Colonic mucosa (tissue), 4 donors: ENCODE measurements around the gene CXCL11. TPM values are rescaled to one million over a fixed set of nuclear protein-coding genes. Genes with fewer than 3 reads are reported as not detected.
A peak's percentile ranks its signal among the peaks of the same experiment; 100 is the strongest.

Experiments
- DNase-seq: peaks from one replicate; pipeline ENCODE4 v3.0.0-alpha.2; 2020
- H3K27ac ChIP-seq: fragments of 200-600 bp; one replicate; pipeline ENCODE4 v1.8.0; 2021
- H3K27me3 ChIP-seq: fragments of 200-600 bp; one replicate; pipeline ENCODE4 v1.8.0; 2021
- H3K36me3 ChIP-seq: fragments of 200-600 bp; one replicate; pipeline ENCODE4 v1.8.0; 2021
- H3K4me1 ChIP-seq: fragments of 200-600 bp; one replicate; pipeline ENCODE4 v1.8.0; 2021; ENCODE audit warnings: mild to moderate bottlenecking
- H3K4me3 ChIP-seq: fragments of 200-600 bp; one replicate; pipeline ENCODE4 v1.8.0; 2021
- H3K9ac ChIP-seq, 2 donors: one replicate each; pipeline ENCODE4 v1.7.0; 2013; ENCODE audit warnings: control low read depth in 2 of 2, low read depth in 2 of 2, low read length in 2 of 2
- H3K9me3 ChIP-seq: fragments of 200-600 bp; one replicate; pipeline ENCODE4 v1.8.0; 2021
- intact Hi-C: fragments of 100-400 bp; cut with DNase I; formaldehyde crosslinking; loops from one replicate; pipeline ENCODE4 v1.14.1; 2022
- total RNA-seq, 2 donors: library from RNA; stranded (reverse); fragmentation: NEBNext Ultra II Directional in 1 of 2; extraction: Animal tissue kit (Norgen Biotek cat#: 25700) in 1 of 2; gene quantifications; one replicate each; pipeline ENCODE4 v1.2.1, GENCODE V29; 2021
- TF ChIP-seq, protein P1 (sequence below): fragments of 200-600 bp; IDR thresholded peaks from one replicate; pipeline ENCODE4 v1.8.0; 2022; ENCODE audit warnings: antibody characterized with exemption, mild to moderate bottlenecking
- donor health status: healthy.
- donor health status: DM: no; HTN: no; CAD: no.
- donor health status: DM: no; HTN: no; CAD: no.

CXCL11 gene
- total RNA-seq, 2 donors from 2014 or later, result not detected

- H3K4me3 ChIP-seq, result no peak within 1 kb of the TSS
- no peaks in the 10 kb centered on the region for H3K36me3 ChIP-seq
- H3K4me1 ChIP-seq, result no peaks in the 10 kb centered on the region
- no peak within 1 kb of the TSS for H3K27ac ChIP-seq
- no peak within 1 kb of the TSS for H3K9ac ChIP-seq
- intact Hi-C loops, result no loop called here
- no peaks in the 10 kb centered on the region for H3K9me3 ChIP-seq
- TF ChIP-seq, protein P1, sequence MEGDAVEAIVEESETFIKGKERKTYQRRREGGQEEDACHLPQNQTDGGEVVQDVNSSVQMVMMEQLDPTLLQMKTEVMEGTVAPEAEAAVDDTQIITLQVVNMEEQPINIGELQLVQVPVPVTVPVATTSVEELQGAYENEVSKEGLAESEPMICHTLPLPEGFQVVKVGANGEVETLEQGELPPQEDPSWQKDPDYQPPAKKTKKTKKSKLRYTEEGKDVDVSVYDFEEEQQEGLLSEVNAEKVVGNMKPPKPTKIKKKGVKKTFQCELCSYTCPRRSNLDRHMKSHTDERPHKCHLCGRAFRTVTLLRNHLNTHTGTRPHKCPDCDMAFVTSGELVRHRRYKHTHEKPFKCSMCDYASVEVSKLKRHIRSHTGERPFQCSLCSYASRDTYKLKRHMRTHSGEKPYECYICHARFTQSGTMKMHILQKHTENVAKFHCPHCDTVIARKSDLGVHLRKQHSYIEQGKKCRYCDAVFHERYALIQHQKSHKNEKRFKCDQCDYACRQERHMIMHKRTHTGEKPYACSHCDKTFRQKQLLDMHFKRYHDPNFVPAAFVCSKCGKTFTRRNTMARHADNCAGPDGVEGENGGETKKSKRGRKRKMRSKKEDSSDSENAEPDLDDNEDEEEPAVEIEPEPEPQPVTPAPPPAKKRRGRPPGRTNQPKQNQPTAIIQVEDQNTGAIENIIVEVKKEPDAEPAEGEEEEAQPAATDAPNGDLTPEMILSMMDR, result no peak
- DNase-seq, result no peak
- H3K27me3 ChIP-seq, result no peaks in the 10 kb centered on the region
Observed at GRCh38 chr4:76074468-76074867, 38.6 kb upstream of the CXCL11 start, which contains the start of gene ART3. ART3 (plus strand) TSS chr4:76074709; CDS start chr4:76075890, 1,181 bp downstream.

GRCh38 chr4:76072760-76073159 lies 36.9 kb upstream of the CXCL11 start:
- TF ChIP-seq, protein P1, result no peak
- intact Hi-C loops, result no loop called here
- Histone ChIP-seq H3K9me3 (no peaks in the 10 kb centered on the region), H3K9ac (no peak overlapping the region), H3K27ac (no peak overlapping the region), H3K4me1 (no peaks in the 10 kb centered on the region), H3K4me3 (no peak overlapping the region), H3K27me3 (no peaks in the 10 kb centered on the region), H3K36me3 (no peaks in the 10 kb centered on the region)
- no peak for DNase-seq

DNA sequence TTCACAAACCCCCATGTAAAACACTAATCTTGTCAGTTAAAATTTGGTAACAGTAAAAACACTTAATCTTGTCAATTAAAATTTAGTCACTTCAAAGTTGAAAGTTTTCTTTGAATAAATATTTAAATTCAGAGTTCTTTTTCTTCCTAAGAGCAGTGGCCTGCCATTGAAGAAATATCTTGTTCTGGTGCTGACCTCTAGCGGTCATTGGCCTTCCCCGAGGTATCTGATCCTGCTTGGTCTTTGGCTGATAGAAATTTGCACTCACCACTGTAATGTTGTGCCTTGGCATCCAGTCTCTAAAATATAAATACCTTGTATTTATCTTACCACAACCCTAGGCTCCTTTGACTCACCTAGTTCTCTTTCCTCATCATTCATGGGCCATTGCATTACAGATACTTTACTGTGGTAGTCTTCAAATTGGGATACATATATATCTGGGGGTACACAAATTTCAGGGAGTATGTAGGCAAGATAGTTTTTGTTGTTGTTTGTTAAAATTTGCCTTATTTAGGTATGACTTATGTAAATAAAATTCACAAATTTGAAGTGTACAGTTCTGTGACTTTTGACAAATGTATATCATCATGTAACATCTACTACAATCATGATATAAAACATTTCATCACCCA lies 31.9 kb upstream of the CXCL11 start:
- TF ChIP-seq, protein P1, result peak; percentile 90
- Histone ChIP-seq H3K27ac (no peak overlapping the region), H3K27me3 (no peaks in the 10 kb centered on the region), H3K36me3 (no peaks in the 10 kb centered on the region), H3K4me3 (no peak overlapping the region), H3K9me3 (no peaks in the 10 kb centered on the region), H3K4me1 (no peaks in the 10 kb centered on the region), H3K9ac (no peak overlapping the region)
- DNase-seq, result peak; percentile 86
- intact Hi-C loops, result loop anchor here (2.0 to 10.0 kb wide), 2 partner anchors 67 to 173 kb away; no protein-coding TSS in a partner anchor

DNA sequence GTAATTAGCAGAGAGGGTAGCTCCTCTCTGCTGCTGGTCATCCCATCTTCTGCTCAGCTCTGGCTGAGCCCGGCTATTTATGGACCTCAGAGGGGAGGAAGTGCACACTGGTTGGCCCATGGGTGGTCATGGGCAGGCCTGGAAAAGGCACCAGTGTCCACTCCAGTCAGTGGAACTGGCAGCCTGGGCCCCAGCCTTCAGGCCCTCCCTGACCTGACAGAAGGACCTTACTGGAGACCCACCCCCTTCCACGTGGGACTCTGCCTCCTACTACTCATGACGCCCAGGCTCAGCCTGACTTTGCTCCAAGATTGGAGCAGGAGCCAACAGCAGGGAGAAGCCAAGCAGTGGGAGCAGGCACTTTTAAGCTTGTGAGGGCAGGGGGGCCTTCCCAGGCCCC lies 30.7 kb upstream of the CXCL11 start:
- no peaks in the 10 kb centered on the region for H3K9me3 ChIP-seq
- no peak overlapping the region for H3K9ac ChIP-seq
- DNase-seq, result no peak
- no peaks in the 10 kb centered on the region for H3K4me1 ChIP-seq
- TF ChIP-seq, protein P1, result no peak
- no peaks in the 10 kb centered on the region for H3K27me3 ChIP-seq
- intact Hi-C loops, result loop anchor here (2.0 to 10.0 kb wide), 2 partner anchors 66 to 172 kb away; no protein-coding TSS in a partner anchor
- H3K4me3 ChIP-seq, result no peak overlapping the region
- H3K36me3 ChIP-seq, result no peaks in the 10 kb centered on the region
- H3K27ac ChIP-seq, result no peak overlapping the region

GRCh38 chr4:76061982-76062381 lies 26.1 kb upstream of the CXCL11 start:
- DNase-seq, result no peak
- Histone ChIP-seq H3K4me3 (no peak overlapping the region), H3K4me1 (no peaks in the 10 kb centered on the region), H3K36me3 (no peaks in the 10 kb centered on the region), H3K9me3 (no peaks in the 10 kb centered on the region), H3K9ac (no peak overlapping the region), H3K27me3 (no peaks in the 10 kb centered on the region), H3K27ac (no peak overlapping the region)
- TF ChIP-seq, protein P1, result no peak
- intact Hi-C loops, result loop anchor here (10.0 kb wide), 1 partner anchor 167 kb away; no protein-coding TSS in a partner anchor
